IPS DF 6.9 (cell line): Measurements from ENCODE around the gene GCGR.

Experiments
- DNase-seq: peaks from one replicate; pipeline ENCODE4 v3.0.0-alpha.2; 2013; ENCODE audit warnings: low read depth, low spot score
- H3K27ac ChIP-seq: one replicate; pipeline ENCODE4 v1.5.1; 2013; ENCODE audit warnings: low read length, control low read depth
- H3K27me3 ChIP-seq: 2 replicates; pipeline ENCODE4 v1.6.1; 2013; ENCODE audit warnings: mild to moderate bottlenecking, low read length; ENCODE audit not compliant: control insufficient read depth, insufficient read depth
- H3K36me3 ChIP-seq: 2 replicates; pipeline ENCODE4 v1.6.1; 2013; ENCODE audit warnings: low read length; ENCODE audit not compliant: control insufficient read depth, insufficient read depth
- H3K4me1 ChIP-seq: 2 replicates; pipeline ENCODE4 v1.6.1; 2013; ENCODE audit warnings: low read length; ENCODE audit not compliant: control insufficient read depth, insufficient read depth
- H3K4me3 ChIP-seq: 2 replicates; pipeline ENCODE4 v1.5.1; 2013; ENCODE audit warnings: mild to moderate bottlenecking, low read length
- H3K9me3 ChIP-seq: 2 replicates; pipeline ENCODE4 v1.6.1; 2013; ENCODE audit warnings: low read length, inconsistent platforms; ENCODE audit not compliant: control insufficient read depth, insufficient read depth
- WGBS: extraction: QIAGEN DNeasy Blood & Tissue Kit; methylation state at CpG from one replicate; pipeline ENCODE4 v1.1.7; 2013; ENCODE audit warnings: mixed read lengths, missing lambda C conversion rate; ENCODE audit not compliant: insufficient read length, insufficient coverage; 5-methylcytosine and 5-hydroxymethylcytosine counted together

Gene GCGR

GRCh38 chr17:81811705-81812570, 8.0 kb downstream of the GCGR start:
- H3K4me1 ChIP-seq: no peaks in the 10 kb centered on the region; the same call in 1 of the 2 replicates
- no peaks in the 10 kb centered on the region; the same call in 1 of the 2 replicates for H3K36me3 ChIP-seq
- DNase-seq: no peak
- no peaks in the 10 kb centered on the region for H3K9me3 ChIP-seq
- H3K27me3 ChIP-seq: no peaks in the 10 kb centered on the region
- no peak overlapping the region for H3K4me3 ChIP-seq
- no peak overlapping the region for H3K27ac ChIP-seq
- no CpG with 5 or more reads among the region's 24 CpGs for WGBS

- Histone ChIP-seq H3K4me1 (no peaks in the 10 kb centered on the region; the same call in 1 of the 2 replicates), H3K27me3 (no peaks in the 10 kb centered on the region), H3K4me3 (no peak overlapping the region), H3K27ac (no peak overlapping the region), H3K9me3 (no peaks in the 10 kb centered on the region), H3K36me3 (no peaks in the 10 kb centered on the region; the same call in 1 of the 2 replicates)
- WGBS: no CpG with 5 or more reads among the region's 45 CpGs
- DNase-seq: no peak
Measured at GRCh38 chr17:81812571-81813370, 8.8 kb downstream of the GCGR start.

GRCh38 chr17:81813371-81813684, 9.4 kb downstream of the GCGR start:
- WGBS: no CpG with 5 or more reads among the region's 15 CpGs
- H3K4me1 ChIP-seq: no peaks in the 10 kb centered on the region; the same call in 1 of the 2 replicates
- no peak for DNase-seq

GRCh38 chr17:81813861-81814683, 10.1 kb downstream of the GCGR start:
- WGBS: no CpG with 5 or more reads among the region's 41 CpGs
- Histone ChIP-seq H3K4me3 (no peak overlapping the region), H3K9me3 (no peaks in the 10 kb centered on the region), H3K27ac (no peak overlapping the region), H3K36me3 (no peaks in the 10 kb centered on the region; the same call in 1 of the 2 replicates), H3K27me3 (no peaks in the 10 kb centered on the region), H3K4me1 (no peaks in the 10 kb centered on the region; the same call in 1 of the 2 replicates)
- no peak for DNase-seq

More at GRCh38 chr17:81813371-81813684, 9.4 kb downstream of the GCGR start:
- H3K27me3 ChIP-seq: no peaks in the 10 kb centered on the region
- H3K36me3 ChIP-seq: no peaks in the 10 kb centered on the region; the same call in 1 of the 2 replicates
- H3K27ac ChIP-seq: no peak overlapping the region
- no peak overlapping the region for H3K4me3 ChIP-seq
- H3K9me3 ChIP-seq: no peaks in the 10 kb centered on the region

GRCh38 chr17:81814748-81815645, 11.0 kb downstream of the GCGR start:
- Histone ChIP-seq H3K27ac (no peak overlapping the region), H3K4me1 (peaks cover under 1% of the 10 kb centered on the region), H3K27me3 (no peaks in the 10 kb centered on the region), H3K36me3 (no peaks in the 10 kb centered on the region; the same call in 1 of the 2 replicates), H3K9me3 (no peaks in the 10 kb centered on the region), H3K4me3 (no peak overlapping the region)
- DNase-seq: no peak
- WGBS: no CpG with 5 or more reads among the region's 24 CpGs

GRCh38 chr17:81815646-81815986, 11.7 kb downstream of the GCGR start:
- Histone ChIP-seq H3K4me3 (no peak overlapping the region), H3K27me3 (no peaks in the 10 kb centered on the region), H3K27ac (no peak overlapping the region), H3K36me3 (no peaks in the 10 kb centered on the region; the same call in 1 of the 2 replicates), H3K4me1 (peaks cover 2% of the 10 kb centered on the region; the same call in 1 of the 2 replicates), H3K9me3 (no peaks in the 10 kb centered on the region)
- WGBS: no CpG with 5 or more reads among the region's 2 CpGs
- DNase-seq: no peak

- H3K9me3 ChIP-seq: no peaks in the 10 kb centered on the region
- no peak overlapping the region for H3K4me3 ChIP-seq
- peaks cover 2% of the 10 kb centered on the region; the same call in 1 of the 2 replicates for H3K4me1 ChIP-seq
- no peak overlapping the region for H3K27ac ChIP-seq
- no CpG with 5 or more reads among the region's 7 CpGs for WGBS
- no peaks in the 10 kb centered on the region for H3K36me3 ChIP-seq
- H3K27me3 ChIP-seq: no peaks in the 10 kb centered on the region
- DNase-seq: no peak
Measured at GRCh38 chr17:81817758-81818147, 13.8 kb downstream of the GCGR start.

GRCh38 chr17:81819708-81820107, 15.8 kb downstream of the GCGR start:
- Histone ChIP-seq H3K27ac (no peak overlapping the region), H3K4me3 (no peak overlapping the region), H3K9me3 (no peaks in the 10 kb centered on the region), H3K4me1 (peaks cover 2% of the 10 kb centered on the region; the same call in 1 of the 2 replicates), H3K27me3 (no peaks in the 10 kb centered on the region), H3K36me3 (no peaks in the 10 kb centered on the region)
- no CpG with 5 or more reads among the region's 13 CpGs for WGBS
- DNase-seq: no peak

- no peaks in the 10 kb centered on the region for H3K27me3 ChIP-seq
- H3K36me3 ChIP-seq: no peaks in the 10 kb centered on the region
- H3K4me1 ChIP-seq: peaks cover 3% of the 10 kb centered on the region
- no peak overlapping the region for H3K4me3 ChIP-seq
- DNase-seq: no peak
- no peak overlapping the region for H3K27ac ChIP-seq
- no CpG with 5 or more reads among the region's 8 CpGs for WGBS
- no peaks in the 10 kb centered on the region for H3K9me3 ChIP-seq
Measured at GRCh38 chr17:81821147-81821546, 17.2 kb downstream of the GCGR start.
